NCI-H146 treated with DMSO at 0.1 percent for 48 hours (cell line): ENCODE measurements around the gene OTOA.
"Not testable (repeated sequence)": the region's sequence is repeated elsewhere in the genome, so short reads cannot be mapped to it uniquely, and the experiment has no call there.

Experiments used
- DNase-seq: peaks from one replicate; lab custom pipeline; 2025; ENCODE audit not compliant: unreplicated experiment; lab: John Stamatoyannopoulos, UW

Gene OTOA

DNA sequence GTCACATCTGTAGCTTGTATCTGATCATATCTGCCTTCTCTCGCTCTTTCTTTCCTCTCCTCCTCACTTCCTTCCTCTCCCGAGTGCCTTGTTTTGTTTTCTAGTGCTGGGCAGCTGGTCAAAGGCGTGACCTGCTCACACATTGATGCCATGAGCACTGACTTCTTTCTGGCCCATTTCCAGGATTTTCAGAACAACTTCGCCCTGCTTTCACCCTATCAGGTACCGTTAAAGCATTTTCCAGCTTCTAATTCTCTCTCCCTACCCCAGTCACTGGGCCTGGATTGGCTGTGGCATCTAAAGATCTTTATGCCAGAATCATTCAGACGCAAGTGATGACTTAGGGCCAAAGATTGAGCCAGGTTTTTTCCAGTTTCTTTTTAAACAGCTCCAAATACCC lies 55.5 kb downstream of the OTOA start:
- DNase-seq = no peak

DNA sequence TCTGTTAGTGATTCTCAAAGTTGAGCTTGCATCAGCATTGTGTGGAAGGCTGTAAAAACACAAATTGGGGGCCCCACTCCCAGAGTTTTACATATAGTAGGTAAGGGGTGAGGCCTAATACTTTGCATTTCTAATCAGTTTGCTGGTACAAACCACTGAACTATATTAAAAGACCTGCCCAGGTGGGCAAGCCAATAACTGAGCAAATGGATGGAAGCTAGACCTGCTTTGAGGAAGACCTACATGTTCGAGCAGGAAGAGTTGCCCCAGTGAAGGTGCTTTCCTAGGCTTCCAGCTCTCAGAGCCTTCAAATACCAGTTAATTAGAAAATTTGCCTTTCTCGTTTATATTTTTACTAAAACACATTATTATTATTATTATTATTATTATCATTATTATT lies 56.8 kb downstream of the OTOA start:
- no peak for DNase-seq

GRCh38 chr16:21722771-21723455 lies 59.1 kb downstream of the OTOA start:
- DNase-seq = no peak

DNA sequence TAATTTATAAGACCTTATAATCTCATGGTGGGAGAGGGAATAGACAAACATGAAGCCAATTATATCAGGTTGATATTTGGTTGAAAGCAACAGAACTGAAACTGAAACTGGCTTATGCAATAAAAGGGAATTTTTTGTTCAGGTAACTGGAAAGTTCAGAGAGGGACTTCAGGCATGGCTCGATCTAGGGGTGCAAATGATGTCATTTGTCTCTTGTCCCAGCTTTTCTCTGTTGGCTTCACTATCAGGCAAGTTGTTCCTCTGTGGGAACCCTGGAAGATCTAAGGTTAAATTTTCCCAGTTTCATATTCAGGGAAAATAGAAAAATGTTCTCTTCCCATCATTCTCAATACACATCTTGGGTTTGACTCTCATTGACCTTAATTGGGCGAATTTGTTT lies 59.8 kb downstream of the OTOA start:
- DNase-seq = no peak

DNA sequence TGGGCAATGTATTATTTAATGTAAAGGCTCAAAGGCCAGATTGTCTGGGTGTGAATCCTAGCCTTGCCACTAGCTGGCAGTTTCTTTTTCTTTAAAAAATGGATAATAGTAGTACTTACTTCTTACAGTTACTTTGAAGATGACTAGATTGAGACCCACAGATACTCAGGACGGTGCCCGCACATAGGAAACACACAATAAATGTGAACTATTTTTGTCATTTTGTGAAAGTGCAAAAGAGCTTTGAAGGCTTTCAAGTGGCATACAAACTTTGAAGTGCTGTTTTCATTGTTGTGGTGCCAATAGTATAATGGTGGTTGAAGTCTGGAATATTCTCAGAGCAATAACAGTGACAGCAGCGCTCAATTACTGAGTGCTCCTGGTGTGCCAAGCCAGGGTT lies 63.6 kb downstream of the OTOA start:
- no peak for DNase-seq

GRCh38 chr16:21731233-21731632 lies 67.5 kb downstream of the OTOA start:
- not testable (repeated sequence) for DNase-seq

- not testable (repeated sequence) for DNase-seq
Observed at GRCh38 chr16:21740637-21741036, 76.9 kb downstream of the OTOA start.

DNA sequence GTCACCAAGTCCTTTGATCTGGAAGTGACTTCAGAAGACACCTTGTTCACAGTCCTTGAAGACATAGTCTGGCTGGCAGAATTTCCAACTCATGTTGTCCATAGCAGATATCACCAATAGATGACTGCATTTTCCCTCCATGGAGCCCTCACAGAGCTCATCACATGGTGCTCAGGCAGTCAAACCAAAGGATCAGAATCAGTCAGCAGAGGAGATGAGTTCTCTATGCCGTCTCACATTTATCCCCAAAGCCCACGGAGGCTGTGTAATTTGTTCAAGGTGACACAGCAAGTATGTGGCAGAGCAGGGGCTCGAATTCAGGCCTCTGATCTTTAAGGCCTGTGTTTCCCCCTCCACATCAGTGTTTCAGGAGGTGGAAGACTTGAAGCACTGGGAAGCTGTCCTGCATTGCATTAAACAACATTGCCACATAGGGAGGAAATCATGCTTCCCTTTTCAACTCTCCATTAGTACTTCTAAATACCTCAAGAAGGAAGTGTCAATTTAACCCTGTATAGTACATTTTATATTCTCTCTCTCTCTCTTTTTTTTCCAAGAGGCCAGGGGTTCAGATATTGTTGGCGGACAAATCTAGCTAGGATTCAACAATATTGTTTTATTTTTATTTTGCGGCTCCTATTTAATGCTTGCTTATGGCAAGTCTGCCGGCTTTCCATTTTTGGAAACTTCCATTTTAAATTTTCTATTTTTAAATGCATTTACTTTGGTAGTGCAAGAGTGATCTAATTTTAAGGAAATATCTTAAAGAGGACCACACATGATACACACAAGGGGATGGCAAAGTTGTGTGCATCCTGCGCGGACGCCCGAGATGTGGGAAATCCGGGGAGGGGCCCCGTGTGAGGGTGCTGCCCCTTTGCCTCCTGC lies 92.7 kb downstream of the OTOA start:
- DNase-seq = not testable (repeated sequence)

GRCh38 chr16:21757080-21757671 lies 93.4 kb downstream of the OTOA start:
- not testable (repeated sequence) for DNase-seq

DNA sequence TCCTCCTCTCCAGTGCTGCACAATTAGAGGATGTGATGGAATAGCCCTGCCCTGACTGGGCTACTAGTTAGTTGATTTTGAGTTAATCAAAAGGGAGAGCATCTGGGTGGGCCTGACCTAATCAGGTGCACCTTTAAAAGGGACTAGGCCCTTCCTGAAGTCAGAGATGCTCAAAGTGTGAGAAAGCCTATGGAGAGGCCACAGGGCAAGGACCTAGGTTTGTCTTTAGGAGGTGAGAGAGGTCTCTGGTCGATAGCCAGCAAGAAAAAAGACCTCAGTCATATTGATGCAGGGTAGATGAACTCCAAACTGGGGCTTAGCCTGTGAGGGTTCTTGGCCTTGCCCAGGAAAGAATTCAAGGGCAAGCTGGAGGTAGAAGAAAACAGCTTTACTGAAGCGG lies 104.5 kb downstream of the OTOA start:
- not testable (repeated sequence) for DNase-seq

DNA sequence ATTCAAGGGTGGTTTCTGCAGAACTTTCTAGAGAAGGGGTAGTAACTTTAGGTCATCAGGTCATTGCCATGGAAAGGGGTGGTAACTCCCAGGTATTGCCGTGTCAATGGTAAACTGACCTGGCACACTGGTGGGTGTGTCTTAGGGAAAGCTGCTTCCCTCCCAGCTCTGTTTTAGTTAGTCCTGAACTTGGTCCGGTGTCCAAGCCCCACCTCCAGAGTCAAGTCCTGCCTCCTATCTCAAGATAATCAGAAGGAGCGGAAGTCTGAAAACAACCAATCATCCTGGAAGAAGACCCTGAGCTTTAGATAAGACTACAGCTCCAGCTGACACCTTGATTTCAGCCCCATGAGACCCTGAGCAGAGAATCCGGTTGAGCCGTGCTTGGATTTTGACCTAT lies 105.0 kb downstream of the OTOA start:
- not testable (repeated sequence) for DNase-seq

- DNase-seq = not testable (repeated sequence)
Observed at GRCh38 chr16:21769284-21769683, 105.5 kb downstream of the OTOA start.

GRCh38 chr16:21770584-21770983 lies 106.8 kb downstream of the OTOA start:
- DNase-seq = not testable (repeated sequence)

- not testable (repeated sequence) for DNase-seq
Observed at GRCh38 chr16:21772547-21773206, 108.9 kb downstream of the OTOA start.

DNA sequence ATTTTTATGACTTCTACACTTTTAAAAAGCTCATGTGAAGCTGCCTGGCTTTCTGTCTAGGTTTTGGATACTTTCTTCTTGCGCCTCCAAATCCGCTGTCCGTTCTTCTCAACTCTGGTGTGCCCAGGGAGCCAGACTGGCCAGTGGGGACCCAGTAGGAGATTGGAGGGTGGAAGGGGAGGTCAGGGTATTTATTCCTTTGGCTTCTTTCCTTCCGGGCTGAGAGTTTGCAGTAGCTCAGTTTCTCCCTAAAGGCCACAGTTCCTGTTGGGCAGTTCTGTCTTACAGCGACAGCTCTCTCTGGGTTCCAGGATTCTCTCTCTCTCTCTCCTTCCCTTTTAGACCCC lies 109.4 kb downstream of the OTOA start:
- DNase-seq = not testable (repeated sequence)

DNA sequence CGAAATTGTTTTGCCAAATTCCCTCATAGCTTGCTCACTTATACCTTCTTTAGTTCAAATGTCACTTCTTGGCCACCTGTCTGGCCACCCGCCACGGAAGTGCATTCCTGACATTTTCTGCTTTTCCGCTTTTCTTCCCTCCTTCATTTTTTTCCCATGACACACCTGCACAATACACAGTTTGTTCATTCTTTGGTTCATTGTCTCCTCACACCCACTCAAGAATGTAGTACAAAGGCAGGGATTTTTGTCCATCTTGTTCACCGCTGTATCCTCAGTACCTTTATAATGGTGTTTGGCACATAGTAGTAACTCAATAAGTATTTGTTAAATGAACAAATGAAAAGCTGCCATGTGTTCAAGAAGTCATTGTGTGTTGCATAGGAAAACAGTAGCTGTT lies 116.8 kb downstream of the OTOA start:
- not testable (repeated sequence) for DNase-seq

GRCh38 chr16:21790506-21790905 lies 126.7 kb downstream of the OTOA start:
- not testable (repeated sequence) for DNase-seq

DNA sequence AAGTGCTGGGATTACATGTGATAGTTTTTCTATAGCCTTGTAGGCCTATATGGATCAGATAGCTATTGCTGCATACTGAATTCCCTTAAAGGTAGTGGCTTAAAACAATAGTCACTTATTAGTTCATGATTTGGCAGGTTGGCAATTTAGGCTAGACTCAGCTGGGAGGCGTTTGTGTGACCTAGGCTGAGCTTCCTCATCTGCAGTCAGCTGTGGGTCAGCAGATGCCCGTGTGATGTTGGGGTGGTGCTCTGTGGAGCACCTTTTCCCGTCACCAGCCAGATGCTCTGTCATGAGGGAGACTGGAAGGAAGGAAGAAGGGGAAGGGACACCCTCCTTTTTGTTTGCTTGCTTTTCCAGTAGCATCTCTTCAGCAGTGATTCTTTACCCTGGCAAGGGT lies 129.5 kb downstream of the OTOA start:
- DNase-seq = not testable (repeated sequence)

DNA sequence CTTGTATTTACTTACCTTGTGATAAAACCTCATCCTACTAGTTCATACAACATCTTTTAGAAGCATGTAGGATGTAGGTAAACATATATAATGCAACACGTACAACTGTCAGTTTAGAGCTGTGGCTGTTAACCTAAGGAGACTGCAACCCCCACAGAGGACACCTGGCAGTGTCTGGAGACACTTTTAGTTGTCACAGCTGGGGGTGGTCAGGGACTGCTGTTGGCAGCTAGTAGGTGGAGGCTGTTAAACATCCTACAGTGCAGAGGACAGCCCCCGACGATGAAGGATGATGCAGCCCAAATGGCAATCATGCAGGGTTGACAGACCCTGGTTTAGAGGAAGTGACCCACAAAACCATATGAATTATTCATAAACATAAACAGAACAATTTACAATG lies 134.8 kb downstream of the OTOA start:
- DNase-seq = not testable (repeated sequence)

- peak; percentile 1 for DNase-seq
Observed at GRCh38 chr16:21801538-21802374, 138.0 kb downstream of the OTOA start.

DNA sequence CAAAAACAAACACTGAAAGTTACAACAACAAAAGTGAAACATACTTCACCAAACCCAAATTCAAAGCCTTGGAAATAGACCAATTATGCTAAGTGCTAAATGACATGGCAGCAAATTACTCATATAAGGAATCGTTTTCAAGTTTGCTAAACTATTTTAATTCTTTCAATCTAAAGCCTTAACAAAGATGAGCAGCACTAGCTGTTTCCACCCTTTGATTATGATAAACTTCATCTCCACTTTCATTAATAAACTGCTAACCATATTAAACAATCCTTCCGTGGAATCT lies 138.6 kb downstream of the OTOA start:
- not testable (repeated sequence) for DNase-seq
